T follicular helper cell (primary cell): ENCODE measurements around the gene FRMD4A.

Source experiments
- DNase-seq: peaks from one replicate; pipeline ENCODE4 v3.0.0-alpha.2; 2020; ENCODE audit warnings: low read depth

Gene FRMD4A

DNA sequence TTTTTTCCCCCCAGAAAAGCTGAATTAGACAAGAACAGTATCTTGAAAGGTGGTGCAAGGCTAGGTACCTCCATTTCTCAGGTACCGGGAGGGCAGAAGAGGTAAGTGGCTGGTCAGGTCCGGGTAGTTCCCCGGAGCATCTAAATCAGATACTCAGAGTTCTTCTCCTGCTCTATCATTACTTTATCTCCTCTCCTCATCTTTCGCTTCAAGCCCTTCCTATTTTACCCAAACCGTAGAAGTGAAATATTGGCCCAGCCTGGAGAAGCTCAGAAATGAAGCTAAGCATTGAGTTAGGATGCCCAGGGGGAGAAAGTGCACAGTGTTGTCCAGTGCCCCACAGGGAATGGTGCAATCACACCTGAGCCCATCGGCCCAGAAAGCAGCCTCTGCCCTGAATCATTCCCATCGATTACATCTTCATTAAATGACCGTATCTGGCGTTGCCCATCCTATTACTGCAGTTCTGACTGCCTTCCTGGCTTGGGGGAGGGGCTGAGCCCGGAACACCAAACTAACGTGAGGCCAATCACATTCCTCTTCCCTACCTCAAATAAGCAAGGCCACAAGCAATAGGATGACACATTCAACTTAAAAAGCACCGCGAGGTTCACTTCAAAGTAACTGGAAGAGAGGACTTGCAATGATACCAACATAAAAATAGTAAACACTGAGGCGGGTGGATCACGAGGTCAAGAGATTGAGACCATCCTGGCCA is 627.5 kb downstream of the FRMD4A start:
- DNase-seq = no peak

- DNase-seq = no peak
Measured at GRCh38 chr10:13701157-13701919, 629.4 kb downstream of the FRMD4A start.

DNA sequence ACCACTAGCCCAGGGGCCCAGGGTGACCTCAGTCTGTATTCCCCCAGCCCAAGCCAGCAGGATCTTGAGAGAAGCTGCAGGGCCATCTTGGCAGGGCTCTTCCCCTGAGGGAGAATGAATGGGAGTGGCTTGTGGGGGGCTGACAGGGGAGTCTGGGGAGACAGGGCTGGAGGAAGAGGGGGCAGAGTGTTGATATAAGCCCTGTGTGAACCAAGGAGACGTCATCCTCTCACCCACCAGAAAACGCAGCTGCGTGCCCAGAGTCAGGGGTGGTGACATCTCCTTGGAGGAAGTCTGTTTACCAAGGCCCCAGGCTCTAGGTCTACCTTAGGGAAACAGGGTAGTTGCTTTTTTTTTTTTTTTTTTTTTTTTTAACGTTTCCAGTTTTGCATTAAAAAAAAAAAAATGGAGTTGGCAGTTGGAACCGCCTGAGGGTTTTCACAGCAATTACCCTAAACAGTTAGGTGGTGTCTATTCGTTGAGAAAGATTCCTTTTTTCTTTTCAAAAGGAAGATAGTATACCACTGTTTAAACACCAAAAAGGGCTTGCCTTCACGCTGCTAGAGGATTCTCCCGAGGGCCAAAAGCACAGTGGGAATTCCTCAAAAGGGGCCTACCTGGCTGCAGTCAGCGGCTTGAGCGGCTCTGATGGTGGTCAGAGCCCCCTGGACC is 630.1 kb downstream of the FRMD4A start:
- no peak for DNase-seq

GRCh38 chr10:13699216-13699615 is 631.5 kb downstream of the FRMD4A start:
- DNase-seq = no peak

DNA sequence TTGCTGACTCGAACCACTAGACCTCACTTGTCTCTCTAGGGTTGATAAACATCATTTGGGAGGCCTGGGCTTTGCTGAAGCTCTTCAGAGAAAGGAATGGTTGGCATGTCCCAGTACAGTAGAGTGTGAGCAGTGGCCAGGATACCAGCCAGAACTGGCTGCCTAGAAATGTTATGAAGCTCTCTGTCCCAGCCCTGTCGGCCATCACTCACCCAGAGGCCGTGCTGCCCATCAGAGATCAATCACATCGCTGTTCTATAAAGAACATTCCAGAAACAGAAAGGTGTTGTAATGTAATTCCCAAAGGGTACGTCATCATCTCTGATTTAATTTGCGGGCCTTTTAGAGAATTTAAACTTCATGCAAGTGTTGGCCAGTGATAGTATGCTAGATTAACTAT is 632.5 kb downstream of the FRMD4A start:
- no peak for DNase-seq

DNA sequence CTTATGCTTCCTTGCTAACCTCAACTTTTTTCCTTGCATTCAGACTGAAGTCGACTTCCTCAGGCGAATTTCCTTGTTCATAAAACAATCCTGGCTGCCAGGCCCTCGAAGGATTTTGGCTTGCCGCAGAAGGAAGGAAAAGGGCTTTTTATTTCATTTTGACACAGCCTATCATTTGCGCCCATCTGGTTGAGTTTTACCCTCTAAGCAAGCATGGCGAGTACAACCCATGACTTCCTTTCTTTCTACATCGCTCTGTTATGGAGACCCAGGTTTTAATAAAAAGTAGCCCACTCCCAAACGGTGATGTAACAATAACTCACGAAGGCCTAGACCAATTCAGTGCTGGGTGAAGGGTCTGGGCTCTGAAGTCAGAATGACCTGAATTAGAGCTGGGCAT is 634.7 kb downstream of the FRMD4A start:
- no peak for DNase-seq

DNA sequence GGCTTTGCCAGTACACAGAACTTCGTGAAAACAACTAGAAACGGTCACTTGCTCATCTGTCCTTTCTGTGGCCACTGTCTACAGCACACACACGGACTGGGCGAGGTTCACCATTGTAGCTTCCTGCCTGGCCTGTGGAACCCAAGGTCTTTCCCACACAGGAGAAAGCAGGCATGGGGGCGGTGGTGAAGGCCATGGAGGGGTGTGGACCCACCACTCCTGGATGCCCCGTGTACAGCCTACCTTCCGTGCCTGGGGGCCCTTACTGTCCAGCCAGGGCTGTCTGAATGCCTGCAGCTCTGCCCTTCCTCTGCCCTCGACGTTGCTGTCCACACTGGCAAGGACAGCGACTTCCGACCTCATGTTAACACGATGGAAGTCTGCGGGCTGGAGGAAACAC is 635.1 kb downstream of the FRMD4A start:
- no peak for DNase-seq

DNA sequence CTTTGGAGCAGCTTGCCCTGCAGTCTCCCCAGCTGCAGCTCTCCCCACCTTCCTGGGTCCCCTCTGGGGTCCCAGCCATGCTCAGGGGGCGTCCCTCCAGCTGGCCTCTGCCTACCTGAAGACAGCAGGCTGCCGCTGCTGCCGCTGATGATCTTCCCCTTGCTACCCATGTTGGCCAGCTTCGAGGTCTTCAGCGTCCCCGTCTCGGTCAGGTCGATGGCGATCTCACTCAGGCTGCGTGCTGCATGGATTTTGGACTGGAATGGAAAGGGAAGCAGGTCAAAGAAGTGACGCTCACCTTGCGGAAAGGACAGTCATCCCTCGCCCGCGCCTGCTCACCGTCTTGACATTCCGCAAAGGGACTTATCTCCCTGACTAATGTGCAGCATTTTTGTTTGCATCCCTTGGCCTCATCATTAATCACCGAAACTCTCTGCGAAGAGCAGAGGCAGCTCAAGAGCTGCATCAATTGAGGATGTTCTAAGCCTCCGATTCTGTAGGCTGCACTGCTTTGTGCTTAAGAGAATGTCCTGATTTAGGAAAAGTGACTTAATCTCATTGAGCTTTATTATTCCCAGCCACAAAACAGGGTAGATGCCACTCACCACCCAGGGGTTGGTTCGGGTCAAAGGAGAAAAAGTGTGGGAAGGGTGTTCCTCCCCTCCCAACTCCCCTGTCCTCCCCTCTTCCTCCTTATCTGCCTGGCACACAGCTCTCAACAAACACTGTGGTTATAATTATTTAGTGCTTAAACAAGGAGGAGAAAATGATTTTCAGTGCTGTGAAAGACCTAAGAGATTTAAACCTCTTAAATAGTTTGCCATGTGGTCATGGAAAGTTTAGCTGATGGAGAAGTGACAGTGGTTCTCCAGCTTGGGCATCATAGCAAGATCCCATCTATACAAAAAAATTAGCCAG is 636.7 kb downstream of the FRMD4A start:
- DNase-seq = no peak

GRCh38 chr10:13690281-13690825 is 640.4 kb downstream of the FRMD4A start:
- no peak for DNase-seq

GRCh38 chr10:13686331-13686752 is 644.4 kb downstream of the FRMD4A start:
- DNase-seq = no peak

DNA sequence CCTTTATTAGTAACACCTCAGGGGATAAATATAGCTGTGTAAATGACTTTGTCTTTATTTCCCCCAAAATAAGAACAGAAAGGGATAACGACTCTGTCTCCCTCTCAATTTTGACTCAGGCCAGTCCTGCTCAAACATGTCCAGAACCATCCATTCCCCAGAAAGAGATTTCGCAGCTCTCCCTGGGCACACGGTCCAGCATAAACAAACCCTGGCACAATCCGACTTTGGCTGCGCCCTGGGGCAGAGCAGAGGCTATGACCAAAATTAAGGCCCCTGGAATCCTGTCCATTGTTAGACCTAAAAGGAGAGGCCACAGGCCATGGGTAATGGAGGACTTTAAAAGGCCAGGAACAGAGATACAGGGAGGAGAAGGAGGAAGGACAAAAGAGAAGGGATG is 644.8 kb downstream of the FRMD4A start:
- DNase-seq = no peak

DNA sequence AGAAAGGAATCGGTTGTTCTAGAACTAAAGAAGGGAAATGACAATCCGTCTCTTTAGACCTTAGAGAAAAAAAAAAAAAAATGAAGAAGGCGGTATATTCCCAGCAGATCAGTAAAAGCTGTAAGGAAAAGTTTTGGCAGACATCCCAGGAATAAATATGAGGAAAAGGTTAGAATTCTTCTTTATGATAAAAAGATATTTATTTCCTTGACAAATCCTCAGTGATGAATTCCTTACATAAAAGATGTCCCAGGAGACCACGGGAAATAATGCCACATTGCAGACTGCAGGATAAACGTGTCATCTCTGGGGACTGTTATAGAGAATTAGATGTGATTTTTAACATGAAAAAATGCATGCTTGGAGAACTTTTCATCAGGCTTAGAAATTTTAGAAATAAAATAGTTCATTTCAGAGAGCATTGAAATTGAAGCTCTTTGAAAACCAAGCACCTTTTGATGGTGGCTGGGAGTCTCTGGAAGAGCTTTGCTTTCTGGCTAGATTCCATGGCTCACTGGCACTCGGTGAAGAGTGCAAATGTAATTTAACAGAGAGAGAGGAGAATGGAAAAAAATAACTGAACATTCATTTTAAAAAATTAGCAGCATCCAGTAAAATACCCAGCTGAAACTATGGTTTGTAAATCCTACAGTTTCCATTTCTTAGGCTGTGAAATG is 645.8 kb downstream of the FRMD4A start:
- no peak for DNase-seq

GRCh38 chr10:13684252-13684791 is 646.4 kb downstream of the FRMD4A start:
- no peak for DNase-seq

- DNase-seq = no peak
Measured at GRCh38 chr10:13683017-13683416, 647.7 kb downstream of the FRMD4A start.

DNA sequence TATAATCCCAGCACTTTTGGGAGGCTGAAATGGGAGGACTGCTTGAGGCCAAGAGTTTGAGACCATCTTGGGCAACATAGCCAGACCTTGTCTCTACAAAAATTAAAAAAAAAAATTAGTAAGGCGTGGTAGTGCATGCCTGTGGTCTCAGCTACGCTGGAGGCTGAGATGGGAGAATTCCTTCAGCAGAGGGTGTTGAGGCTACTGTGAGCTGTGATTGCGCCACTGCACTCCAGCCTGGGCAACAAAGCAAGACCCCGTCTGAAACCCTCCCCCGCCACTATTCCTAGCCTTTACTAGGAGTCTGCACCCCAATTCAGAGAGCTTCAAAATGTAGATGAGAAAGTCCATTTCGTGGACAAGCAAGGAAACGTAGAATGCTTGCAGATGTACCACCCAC is 648.8 kb downstream of the FRMD4A start:
- no peak for DNase-seq

DNA sequence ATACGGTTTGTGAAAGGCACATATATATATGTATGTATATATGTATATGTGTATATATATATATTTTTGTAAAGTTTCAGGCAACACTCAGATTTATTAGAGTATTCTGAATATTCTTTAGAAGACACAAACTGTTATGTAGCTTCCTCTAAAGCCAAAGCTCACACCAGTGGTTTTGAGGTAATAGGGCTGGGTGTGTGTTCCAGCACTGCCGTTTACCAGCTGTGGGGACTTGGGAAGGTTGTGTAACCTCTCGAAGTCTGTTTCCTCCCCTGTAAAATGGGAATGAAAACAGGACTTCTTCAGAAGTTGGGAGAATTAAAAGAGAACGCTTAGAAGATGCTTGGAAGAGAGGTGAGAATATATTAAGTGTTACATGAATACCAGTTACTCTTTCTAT is 649.2 kb downstream of the FRMD4A start:
- no peak for DNase-seq

DNA sequence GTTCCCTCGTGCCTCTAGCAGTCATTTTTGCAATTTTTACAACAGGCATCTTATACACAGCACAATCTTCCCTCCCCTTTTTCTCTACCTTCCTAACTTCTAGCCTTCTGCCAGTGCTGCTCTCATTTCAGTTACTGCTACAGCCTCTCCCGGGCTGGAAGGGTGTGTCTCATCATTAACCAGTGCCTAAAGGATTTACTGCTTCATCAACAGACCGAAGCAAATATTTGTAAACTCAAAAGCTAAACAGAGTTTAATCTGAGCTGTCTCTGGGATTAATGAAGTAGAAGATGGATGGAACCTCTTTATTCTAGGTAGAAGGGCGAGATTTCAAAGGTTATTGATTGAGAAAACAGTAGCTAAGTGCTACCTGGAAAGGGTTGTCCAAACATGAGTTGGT is 649.6 kb downstream of the FRMD4A start:
- DNase-seq = no peak

- no peak for DNase-seq
Measured at GRCh38 chr10:13678101-13678843, 652.5 kb downstream of the FRMD4A start.

DNA sequence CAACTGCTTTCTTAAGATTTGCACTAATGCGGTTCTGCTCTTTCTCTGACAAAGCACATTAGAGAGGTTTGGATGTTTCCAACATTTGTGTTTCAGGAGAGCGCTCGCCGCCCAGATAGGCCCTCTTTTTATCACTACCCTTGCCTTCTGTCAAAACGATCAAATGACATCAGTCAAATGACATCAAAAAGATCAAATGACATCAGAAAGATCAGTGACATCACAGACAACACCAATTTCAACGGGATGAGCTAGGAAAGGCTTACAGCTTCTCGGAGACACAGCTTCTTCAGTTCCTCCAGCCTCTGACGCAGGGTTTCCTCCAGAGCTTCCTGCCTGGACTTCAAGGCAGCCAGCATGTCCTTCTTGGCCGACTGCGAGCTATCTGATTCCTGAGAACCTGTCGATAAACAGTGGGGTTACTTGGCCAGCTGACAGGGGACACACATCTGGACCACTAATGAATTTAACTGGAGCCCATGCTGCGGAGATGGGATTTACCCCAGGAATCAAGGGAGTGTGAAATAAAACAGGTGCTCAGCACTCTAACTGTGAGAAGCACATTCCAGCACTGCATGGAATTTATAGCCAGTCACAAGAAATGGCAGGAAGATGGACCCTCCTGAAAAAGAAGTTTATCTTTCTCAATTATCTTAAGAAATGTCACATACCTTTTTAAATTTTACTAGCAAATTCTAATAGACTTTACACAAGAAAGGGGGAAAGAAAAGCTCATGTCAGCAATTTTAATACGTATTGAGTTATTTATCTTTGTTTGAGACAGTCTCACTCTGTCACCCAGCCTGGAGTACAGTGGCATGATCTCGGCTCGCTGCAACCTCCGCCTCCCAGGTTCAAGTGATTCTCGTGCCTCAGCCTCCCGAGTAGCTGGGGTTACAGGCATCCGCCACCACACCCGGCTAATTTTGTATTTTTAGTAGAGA is 655.8 kb downstream of the FRMD4A start:
- no peak for DNase-seq
